Lower leg skin (tissue), 3 donors: ENCODE results near the gene SLC22A16.

Experiments used
- CTCF ChIP-seq, 3 donors: fragments of 450-650 bp; IDR thresholded peaks; one replicate each; pipeline ENCODE4 v1.5.1; 2016; ENCODE audit warnings: antibody characterized with exemption in 3 of 3, mild to moderate bottlenecking in 3 of 3, moderate library complexity in 2 of 3
- POLR2A ChIP-seq, 2 donors: fragments of 450-650 bp; IDR thresholded peaks; one replicate each; pipeline ENCODE4 v1.6.1; 2016 to 2017; ENCODE audit warnings: antibody characterized with exemption in 2 of 2, mild to moderate bottlenecking in 1 of 2, moderate library complexity in 1 of 2

GRCh38 chr6:110409794-110410193, 66.6 kb downstream of the SLC22A16 start:
- no peak for TF ChIP-seq CTCF (IDR thresholded peaks at IDR 0.05)
- no peak for TF ChIP-seq POLR2A (IDR thresholded peaks at IDR 0.05)
